ENCODE measurements around the gene PLPP6. TPM values are rescaled to one million over a fixed set of nuclear protein-coding genes. Genes with fewer than 3 reads are reported as not detected.

The PLPP6 gene
- total RNA-seq, 1 experiment from 2014 or later, result 1.8 TPM

DNA sequence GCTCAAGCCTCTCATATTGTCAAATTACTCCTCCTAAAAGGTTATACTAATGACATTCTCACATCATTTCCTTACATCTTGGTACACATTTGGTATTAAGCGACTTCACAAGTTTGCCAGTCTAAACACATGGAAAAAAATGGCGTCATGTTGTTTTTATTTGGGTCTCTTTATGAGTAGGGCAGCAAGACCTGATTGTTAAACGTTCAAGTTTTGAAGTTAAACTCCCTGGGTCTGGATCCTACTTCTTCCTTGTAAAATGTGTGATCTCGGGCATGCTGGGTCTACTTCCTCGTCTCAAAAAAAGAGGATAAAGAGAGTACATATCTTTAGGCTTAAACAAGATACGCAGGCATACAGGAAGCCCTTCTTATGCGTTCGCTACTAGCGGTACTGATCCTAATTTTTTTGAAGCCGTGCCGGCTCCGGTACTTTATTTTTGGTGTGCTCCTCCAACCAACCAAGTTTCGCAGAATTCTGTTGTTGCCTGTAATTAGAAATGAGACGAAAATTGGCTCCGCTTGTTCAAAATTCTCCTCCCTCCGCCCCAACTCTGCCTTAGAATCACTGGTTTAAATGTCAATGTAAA is 16.7 kb downstream of the PLPP6 start:
- Histone ChIP-seq H3K9me3 (ENCODE audit: control insufficient read depth, insufficient read depth, low read depth, low read length) (no peaks in the 10 kb centered on the region), H3K4me3 (ENCODE audit: low read depth in 2 of 2, low read length in 2 of 2) (peak overlapping the region; percentile 63 to 71), H3K27ac (ENCODE audit: low read length) (peak overlapping the region; percentile 76), H3K27me3 (ENCODE audit: control insufficient read depth, insufficient read depth, low read length) (no peaks in the 10 kb centered on the region), H3K36me3 (ENCODE audit: control insufficient read depth, insufficient read depth, low read length) (peaks cover 3% of the 10 kb centered on the region; the same call in 1 of the 2 replicates), H3K4me1 (ENCODE audit: control insufficient read depth, insufficient read depth, low read length) (no peaks in the 10 kb centered on the region)
- BruUV-seq (replicated peaks), result no TSS peak
- TF ChIP-seq, protein P1, sequence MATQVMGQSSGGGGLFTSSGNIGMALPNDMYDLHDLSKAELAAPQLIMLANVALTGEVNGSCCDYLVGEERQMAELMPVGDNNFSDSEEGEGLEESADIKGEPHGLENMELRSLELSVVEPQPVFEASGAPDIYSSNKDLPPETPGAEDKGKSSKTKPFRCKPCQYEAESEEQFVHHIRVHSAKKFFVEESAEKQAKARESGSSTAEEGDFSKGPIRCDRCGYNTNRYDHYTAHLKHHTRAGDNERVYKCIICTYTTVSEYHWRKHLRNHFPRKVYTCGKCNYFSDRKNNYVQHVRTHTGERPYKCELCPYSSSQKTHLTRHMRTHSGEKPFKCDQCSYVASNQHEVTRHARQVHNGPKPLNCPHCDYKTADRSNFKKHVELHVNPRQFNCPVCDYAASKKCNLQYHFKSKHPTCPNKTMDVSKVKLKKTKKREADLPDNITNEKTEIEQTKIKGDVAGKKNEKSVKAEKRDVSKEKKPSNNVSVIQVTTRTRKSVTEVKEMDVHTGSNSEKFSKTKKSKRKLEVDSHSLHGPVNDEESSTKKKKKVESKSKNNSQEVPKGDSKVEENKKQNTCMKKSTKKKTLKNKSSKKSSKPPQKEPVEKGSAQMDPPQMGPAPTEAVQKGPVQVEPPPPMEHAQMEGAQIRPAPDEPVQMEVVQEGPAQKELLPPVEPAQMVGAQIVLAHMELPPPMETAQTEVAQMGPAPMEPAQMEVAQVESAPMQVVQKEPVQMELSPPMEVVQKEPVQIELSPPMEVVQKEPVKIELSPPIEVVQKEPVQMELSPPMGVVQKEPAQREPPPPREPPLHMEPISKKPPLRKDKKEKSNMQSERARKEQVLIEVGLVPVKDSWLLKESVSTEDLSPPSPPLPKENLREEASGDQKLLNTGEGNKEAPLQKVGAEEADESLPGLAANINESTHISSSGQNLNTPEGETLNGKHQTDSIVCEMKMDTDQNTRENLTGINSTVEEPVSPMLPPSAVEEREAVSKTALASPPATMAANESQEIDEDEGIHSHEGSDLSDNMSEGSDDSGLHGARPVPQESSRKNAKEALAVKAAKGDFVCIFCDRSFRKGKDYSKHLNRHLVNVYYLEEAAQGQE (IDR thresholded peaks at IDR 0.05; ENCODE audit: insufficient read depth in 1 of 2, low read depth in 2 of 2, low read length in 1 of 2), result no peak
- TF ChIP-seq TCF7L2 (IDR thresholded peaks at IDR 0.05; ENCODE audit: low read depth, low read length) (no peak), SIN3A (IDR thresholded peaks at IDR 0.05; ENCODE audit: borderline replicate concordance, insufficient read depth, low read depth, low read length) (no peak)
- no peak for ATAC-seq
- intact Hi-C loops (cut with micrococcal nuclease; ENCODE audit: unreplicated experiment), result no loop called here
- CTCF ChIA-PET, result no interaction called here
- DNase-seq (ENCODE audit: low read depth, low spot score), result no peak
- in situ Hi-C loops (cut with HindIII; ENCODE audit: low pct_unique_long_range_greater_than_20kb, low sequenced_read_pairs), result no loop called here
- POLR2A ChIA-PET, result no interaction called here

DNA sequence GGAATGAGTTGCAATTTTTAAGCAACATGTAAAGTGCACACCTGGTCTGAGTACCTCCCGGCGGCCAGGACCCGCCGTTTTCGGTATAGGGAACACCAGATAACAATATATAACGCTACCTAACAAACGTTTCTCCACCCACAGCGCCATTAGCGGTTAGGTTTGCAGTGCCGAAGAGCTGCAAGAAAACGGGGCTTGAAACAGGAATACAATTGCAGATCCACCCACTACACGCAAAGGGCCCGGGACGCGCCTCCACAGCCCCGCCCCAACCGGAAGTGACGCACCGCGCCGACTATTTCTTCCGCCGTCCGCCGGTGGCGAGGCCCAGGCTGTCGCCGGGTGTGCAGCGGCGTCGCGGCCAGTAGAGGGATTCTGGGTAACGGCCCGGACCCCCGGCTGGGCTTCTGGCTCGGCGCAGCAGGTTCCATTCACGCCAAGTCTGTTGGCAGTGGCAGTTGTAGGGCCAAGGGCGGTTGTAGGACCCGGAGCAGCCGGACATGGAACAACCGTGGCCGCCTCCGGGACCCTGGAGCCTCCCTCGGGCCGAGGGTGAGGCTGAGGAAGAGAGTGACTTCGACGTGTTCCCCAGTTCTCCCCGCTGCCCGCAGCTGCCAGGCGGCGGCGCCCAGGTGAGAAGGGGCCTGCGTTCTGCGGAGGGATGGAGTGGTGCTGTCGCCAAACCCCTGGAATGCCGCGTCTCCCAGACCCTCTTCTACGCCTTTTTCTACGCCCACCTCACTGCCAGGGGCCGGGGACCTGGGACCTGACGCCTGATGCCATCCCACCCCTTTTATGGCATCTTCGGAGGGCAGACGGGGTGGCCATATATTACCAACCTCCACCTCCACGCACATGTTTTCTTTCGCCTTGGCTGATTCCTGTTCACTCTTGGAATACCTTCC is 17.4 kb downstream of the PLPP6 start, which contains the start of gene CDC37L1:
Gene CDC37L1 (plus strand): TSS at position 302 of the 905 bp plus-strand sequence. CDS start 199 bp downstream, at position 501.
- Histone ChIP-seq H3K9me3 (ENCODE audit: control insufficient read depth, insufficient read depth, low read depth, low read length) (no peaks in the 10 kb centered on the region), H3K27me3 (ENCODE audit: control insufficient read depth, insufficient read depth, low read length) (no peaks in the 10 kb centered on the region), H3K27ac (ENCODE audit: low read length) (peak within 1 kb of the TSS; percentile 77), H3K4me1 (ENCODE audit: control insufficient read depth, insufficient read depth, low read length) (no peaks in the 10 kb centered on the region), H3K36me3 (ENCODE audit: control insufficient read depth, insufficient read depth, low read length) (peaks cover 3% of the 10 kb centered on the region; the same call in 1 of the 2 replicates), H3K4me3 (ENCODE audit: low read depth in 2 of 2, low read length in 2 of 2) (peak within 1 kb of the TSS; percentile 63 to 71)
- ChIA-PET POLR2A (interaction anchor here (0.6 kb wide), 1 partner anchor 68 kb away, joined by 4 read pairs; no protein-coding TSS in a partner anchor), CTCF (no interaction called here)
- in situ Hi-C loops (cut with HindIII; ENCODE audit: low pct_unique_long_range_greater_than_20kb, low sequenced_read_pairs) (no loop called here), intact Hi-C loops (cut with micrococcal nuclease; ENCODE audit: unreplicated experiment) (no loop called here)
- BruUV-seq (replicated peaks), result no TSS peak
- TF ChIP-seq POLR2AphosphoS5 (IDR thresholded peaks at IDR 0.05; ENCODE audit: low read depth, low read length), result peak; percentile 69; the same call in 1 of the 2 replicates
- TF ChIP-seq TCF7L2 (IDR thresholded peaks at IDR 0.05; ENCODE audit: low read depth, low read length), result no peak
- TF ChIP-seq, protein P1 (IDR thresholded peaks at IDR 0.05; ENCODE audit: insufficient read depth in 1 of 2, low read depth in 2 of 2, low read length in 1 of 2), result no peak
- TF ChIP-seq, protein P2, sequence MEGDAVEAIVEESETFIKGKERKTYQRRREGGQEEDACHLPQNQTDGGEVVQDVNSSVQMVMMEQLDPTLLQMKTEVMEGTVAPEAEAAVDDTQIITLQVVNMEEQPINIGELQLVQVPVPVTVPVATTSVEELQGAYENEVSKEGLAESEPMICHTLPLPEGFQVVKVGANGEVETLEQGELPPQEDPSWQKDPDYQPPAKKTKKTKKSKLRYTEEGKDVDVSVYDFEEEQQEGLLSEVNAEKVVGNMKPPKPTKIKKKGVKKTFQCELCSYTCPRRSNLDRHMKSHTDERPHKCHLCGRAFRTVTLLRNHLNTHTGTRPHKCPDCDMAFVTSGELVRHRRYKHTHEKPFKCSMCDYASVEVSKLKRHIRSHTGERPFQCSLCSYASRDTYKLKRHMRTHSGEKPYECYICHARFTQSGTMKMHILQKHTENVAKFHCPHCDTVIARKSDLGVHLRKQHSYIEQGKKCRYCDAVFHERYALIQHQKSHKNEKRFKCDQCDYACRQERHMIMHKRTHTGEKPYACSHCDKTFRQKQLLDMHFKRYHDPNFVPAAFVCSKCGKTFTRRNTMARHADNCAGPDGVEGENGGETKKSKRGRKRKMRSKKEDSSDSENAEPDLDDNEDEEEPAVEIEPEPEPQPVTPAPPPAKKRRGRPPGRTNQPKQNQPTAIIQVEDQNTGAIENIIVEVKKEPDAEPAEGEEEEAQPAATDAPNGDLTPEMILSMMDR (IDR thresholded peaks at IDR 0.05), result peak; percentile 37
- no peak for TF ChIP-seq SIN3A (IDR thresholded peaks at IDR 0.05; ENCODE audit: borderline replicate concordance, insufficient read depth, low read depth, low read length)
- DNase-seq (ENCODE audit: low read depth, low spot score), result peak; percentile 48
- ATAC-seq, result peak; percentile 100
